ENCODE measurements around the gene AP4E1. TPM values are rescaled to one million over a fixed set of nuclear protein-coding genes. Genes with fewer than 3 reads are reported as not detected.

AP4E1 gene
- total and polyA plus RNA-seq, 2 of the 4 experiments (the other 2 are of a cell fraction): 3.1 to 6.8 TPM

DNA sequence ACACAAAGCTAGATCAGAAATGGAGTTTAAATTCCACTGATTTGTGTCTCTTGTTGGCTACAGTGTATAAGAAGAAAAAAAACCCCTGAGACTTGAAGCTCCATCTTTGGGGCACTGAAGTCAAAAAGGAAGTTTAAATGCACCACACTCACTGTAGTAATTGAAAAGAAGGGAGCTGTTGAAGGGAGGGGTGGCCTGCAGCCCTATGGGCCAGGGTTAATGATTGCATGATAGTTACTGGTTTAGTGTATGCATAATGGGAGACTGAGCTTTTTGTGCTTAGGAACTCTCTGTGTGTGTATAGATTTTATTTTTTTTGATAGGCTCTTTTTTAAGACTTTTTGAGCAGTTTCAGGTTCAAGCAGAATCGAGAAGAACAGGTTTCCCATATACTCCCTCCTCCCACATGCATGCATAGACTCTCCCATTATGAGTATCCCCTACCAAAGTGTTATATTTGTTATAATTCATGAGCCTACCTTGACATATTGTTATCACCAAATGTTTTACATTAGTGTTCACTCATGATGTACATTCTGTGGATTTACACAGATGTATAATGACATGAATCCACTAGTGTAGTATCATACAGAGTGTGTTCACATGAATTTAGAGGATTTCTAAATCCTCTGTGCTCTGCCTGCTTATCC, 98.0 kb downstream of the AP4E1 start:
- TF ChIP-seq POLR2A (IDR thresholded peaks at IDR 0.05; ENCODE audit: low read depth, low read length): no peak
- TF ChIP-seq USF2 (IDR thresholded peaks at IDR 0.05; ENCODE audit: low read depth, low read length): no peak
- no peak for TF ChIP-seq MAZ (IDR thresholded peaks at IDR 0.05; ENCODE audit: borderline replicate concordance, low read depth, low read length)
- TF ChIP-seq CHD1 (IDR thresholded peaks at IDR 0.05; ENCODE audit: low read depth, low read length): no peak
- no peak for TF ChIP-seq CTCF (conservative IDR thresholded peaks at IDR 0.05; ENCODE audit: low read depth, low read length)
- no peak for TF ChIP-seq MAFK (IDR thresholded peaks at IDR 0.05; ENCODE audit: low read depth, low read length)
- no peak for TF ChIP-seq MXI1 (IDR thresholded peaks at IDR 0.05; ENCODE audit: borderline replicate concordance, low read depth, low read length)
- TF ChIP-seq FOS (IDR thresholded peaks at IDR 0.05; ENCODE audit: low read depth, low read length): no peak
- TF ChIP-seq BHLHE40 (IDR thresholded peaks at IDR 0.05; ENCODE audit: low read depth, low read length): no peak
- no peak for TF ChIP-seq CEBPB (IDR thresholded peaks at IDR 0.05; ENCODE audit: low read depth, low read length)
- no peak for TF ChIP-seq SMC3 (IDR thresholded peaks at IDR 0.05; ENCODE audit: low read depth, low read length)
- no peak for TF ChIP-seq NFE2L2 (IDR thresholded peaks at IDR 0.05; ENCODE audit: low read depth, low read length)
- TF ChIP-seq, protein P1, sequence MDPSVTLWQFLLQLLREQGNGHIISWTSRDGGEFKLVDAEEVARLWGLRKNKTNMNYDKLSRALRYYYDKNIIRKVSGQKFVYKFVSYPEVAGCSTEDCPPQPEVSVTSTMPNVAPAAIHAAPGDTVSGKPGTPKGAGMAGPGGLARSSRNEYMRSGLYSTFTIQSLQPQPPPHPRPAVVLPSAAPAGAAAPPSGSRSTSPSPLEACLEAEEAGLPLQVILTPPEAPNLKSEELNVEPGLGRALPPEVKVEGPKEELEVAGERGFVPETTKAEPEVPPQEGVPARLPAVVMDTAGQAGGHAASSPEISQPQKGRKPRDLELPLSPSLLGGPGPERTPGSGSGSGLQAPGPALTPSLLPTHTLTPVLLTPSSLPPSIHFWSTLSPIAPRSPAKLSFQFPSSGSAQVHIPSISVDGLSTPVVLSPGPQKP (IDR thresholded peaks at IDR 0.05; ENCODE audit: borderline replicate concordance, low read depth, low read length): no peak
- no peak for TF ChIP-seq RCOR1 (IDR thresholded peaks at IDR 0.05; ENCODE audit: insufficient replicate concordance, low read length)
- no peak for TF ChIP-seq RAD21 (IDR thresholded peaks at IDR 0.05; ENCODE audit: low read length)
- TF ChIP-seq RFX5 (IDR thresholded peaks at IDR 0.05; ENCODE audit: low read depth, low read length): no peak
- BruUV-seq (replicated peaks): no TSS peak
- Histone ChIP-seq H3K9me1 (ENCODE audit: insufficient read depth, low read length) (peaks cover 4% of the 10 kb centered on the region; the same call in 1 of the 2 replicates), H2AFZ (replicated peaks; ENCODE audit: low read length, poor library complexity) (no peak overlapping the region), H3K79me1 (ENCODE audit: low read depth in 1 of 2, low read length in 2 of 2) (no peaks in the 10 kb centered on the region), H4K8ac (ENCODE audit: low read depth in 2 of 2, low read length in 2 of 2) (no peak overlapping the region), H3K9me3 (ENCODE audit: control insufficient read depth, insufficient read depth, low read length) (no peaks in the 10 kb centered on the region), H3K36me3 (ENCODE audit: control insufficient read depth, insufficient read depth, low read length) (peaks cover 10% of the 10 kb centered on the region), H2BK5ac (ENCODE audit: low read depth, low read length, poor library complexity, severe bottlenecking) (no peak overlapping the region), H2BK120ac (ENCODE audit: low read depth, low read length) (no peak overlapping the region), H3K4me2 (ENCODE audit: low read depth, low read length) (no peak overlapping the region), H3K9ac (ENCODE audit: low read depth, low read length) (no peak overlapping the region), H4K91ac (ENCODE audit: insufficient read depth, low read depth, low read length) (no peak overlapping the region), H3K18ac (ENCODE audit: low read depth, low read length) (no peak overlapping the region), H2AK5ac (ENCODE audit: low read depth, low read length) (no peak overlapping the region), H3K4me1 (ENCODE audit: control insufficient read depth, insufficient read depth, low read length) (peaks cover 1% of the 10 kb centered on the region; the same call in 1 of the 2 replicates), H3K23ac (ENCODE audit: low read depth, low read length) (no peak overlapping the region), H3K27me3 (ENCODE audit: control insufficient read depth, insufficient read depth, low read length) (no peaks in the 10 kb centered on the region), H3K4ac (ENCODE audit: low read depth, low read length) (no peak overlapping the region), H4K5ac (ENCODE audit: low read depth, low read length) (no peak overlapping the region), H3K4me3 (ENCODE audit: insufficient read depth, low read depth, low read length) (no peak overlapping the region), H3K27ac (ENCODE audit: insufficient read depth, low read length) (no peak overlapping the region), H3K14ac (replicated peaks; ENCODE audit: low read depth, low read length) (no peak overlapping the region), H2BK20ac (ENCODE audit: low read depth, low read length) (no peak overlapping the region), H4K20me1 (ENCODE audit: insufficient read depth, low read length) (no peaks in the 10 kb centered on the region), H2BK15ac (ENCODE audit: low read depth, low read length) (no peak overlapping the region), H2AK9ac (replicated peaks; ENCODE audit: low read depth, low read length, poor library complexity) (no peak overlapping the region), H3K56ac (ENCODE audit: extremely low read depth, insufficient read depth, low read length) (no peak overlapping the region)
- no peak for DNase-seq
- dilution Hi-C loops (cut with HindIII; ENCODE audit: low sequenced_read_pairs, unreplicated experiment) (no loop called here), in situ Hi-C loops (cut with MboI; ENCODE audit: low sequenced_read_pairs) (no loop called here), intact Hi-C loops (cut with micrococcal nuclease) (no loop called here)
- no peak for ATAC-seq (ENCODE audit: low read depth)
- no CpG with 5 or more reads among the region's 1 CpG for WGBS, 2 experiments (ENCODE audit: extremely low coverage in 2 of 2, insufficient read length in 1 of 2)
- ChIA-PET POLR2A (ENCODE audit: unreplicated experiment) (no interaction called here), CTCF (no interaction called here)

Data from IMR-90 (cell line).